Inferior parietal cortex (tissue), 1 donor: ENCODE measurements around the gene ZNF341.

Source experiments
- DNase-seq: peaks from one replicate; pipeline ENCODE4 v3.0.0-alpha.2; 2016; ENCODE audit errors: extremely low spot score

ZNF341 gene

GRCh38 chr20:33701629-33702450 lies 30.0 kb upstream of the ZNF341 start:
- DNase-seq, result no peak

- peak; percentile 60 for DNase-seq
These were observed 28.9 kb upstream of the ZNF341 start for GRCh38 chr20:33702861-33703260.

GRCh38 chr20:33703498-33704137 lies 28.2 kb upstream of the ZNF341 start:
- DNase-seq, result no peak

- DNase-seq, result no peak
These were observed 27.4 kb upstream of the ZNF341 start for GRCh38 chr20:33704197-33704924.

GRCh38 chr20:33707668-33708067 lies 24.1 kb upstream of the ZNF341 start:
- DNase-seq, result no peak

- DNase-seq, result no peak
These were observed 22.4 kb upstream of the ZNF341 start for GRCh38 chr20:33709398-33709797.

GRCh38 chr20:33709905-33710541 lies 21.8 kb upstream of the ZNF341 start:
- no peak for DNase-seq

GRCh38 chr20:33710681-33711445 lies 20.9 kb upstream of the ZNF341 start:
- DNase-seq, result no peak

GRCh38 chr20:33711446-33711738 lies 20.4 kb upstream of the ZNF341 start:
- no peak for DNase-seq

GRCh38 chr20:33713865-33714367 lies 17.9 kb upstream of the ZNF341 start:
- DNase-seq, result no peak

GRCh38 chr20:33716498-33716897 lies 15.3 kb upstream of the ZNF341 start:
- no peak for DNase-seq

GRCh38 chr20:33719277-33719988 lies 12.4 kb upstream of the ZNF341 start:
- DNase-seq, result no peak

- DNase-seq, result peak; percentile 100
These were observed 11.6 kb upstream of the ZNF341 start, which contains the start of gene PXMP4 for GRCh38 chr20:33719989-33720709. PXMP4 (minus strand) TSS chr20:33720310; CDS start chr20:33720207, 103 bp downstream.

- DNase-seq, result no peak
These were observed 10.2 kb upstream of the ZNF341 start for GRCh38 chr20:33721391-33722140.

GRCh38 chr20:33724439-33725094 lies 7.2 kb upstream of the ZNF341 start:
- no peak for DNase-seq

GRCh38 chr20:33725607-33726264 lies 6.1 kb upstream of the ZNF341 start:
- DNase-seq, result no peak

- no peak for DNase-seq
These were observed 4.7 kb upstream of the ZNF341 start for GRCh38 chr20:33727115-33727479.

- DNase-seq, result no peak
These were observed 4.0 kb upstream of the ZNF341 start for GRCh38 chr20:33727806-33728205.
